T47D (cell line): ENCODE results near the gene AGPAT1.

ENCODE experiments used
- DNase-seq, 2 experiments: peaks; one replicate each; pipeline versions ENCODE4 v3.0.0 to v3.0.0-alpha.2; 2011 to 2012; ENCODE audit warnings: low read depth in 1 of 2, low spot score in 1 of 2
- JUND ChIP-seq: IDR thresholded peaks from 2 replicates; pipeline ENCODE4 v1.6.1; 2012; ENCODE audit warnings: low read depth
- in situ Hi-C: cut with HindIII; loops from 2 replicates; pipeline ENCODE4 v1.10.0; 2016; ENCODE audit warnings: low sequenced_read_pairs, low pct_unique_long_range_greater_than_20kb

The AGPAT1 gene

DNA sequence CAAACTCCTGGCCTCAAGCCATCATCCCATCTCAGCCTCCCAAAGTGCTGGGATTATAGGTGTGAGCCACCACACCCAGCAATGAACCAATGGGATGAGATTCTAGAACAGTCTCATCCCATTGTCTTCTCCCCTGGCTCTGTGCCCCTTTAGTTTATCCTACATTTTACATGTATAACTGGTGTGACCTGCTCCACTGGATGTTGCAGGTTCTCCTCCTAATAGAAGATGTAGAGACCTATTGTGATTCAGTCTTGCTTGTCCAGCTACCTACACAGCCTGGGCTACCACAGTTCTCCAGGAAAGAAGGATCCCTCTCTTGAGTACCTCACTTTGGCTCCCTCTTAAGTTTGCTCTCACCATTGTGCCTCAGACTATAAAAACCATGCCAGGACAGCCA, 43.8 kb downstream of the AGPAT1 start:
- DNase-seq, result peak in 1 of 2 experiments; percentile 86
- TF ChIP-seq JUND, result no peak
- in situ Hi-C loops, result no loop called here

GRCh38 chr6:32131439-32131948, 44.4 kb downstream of the AGPAT1 start:
- no peak for DNase-seq
- no peak for TF ChIP-seq JUND
- in situ Hi-C loops, result no loop called here

DNA sequence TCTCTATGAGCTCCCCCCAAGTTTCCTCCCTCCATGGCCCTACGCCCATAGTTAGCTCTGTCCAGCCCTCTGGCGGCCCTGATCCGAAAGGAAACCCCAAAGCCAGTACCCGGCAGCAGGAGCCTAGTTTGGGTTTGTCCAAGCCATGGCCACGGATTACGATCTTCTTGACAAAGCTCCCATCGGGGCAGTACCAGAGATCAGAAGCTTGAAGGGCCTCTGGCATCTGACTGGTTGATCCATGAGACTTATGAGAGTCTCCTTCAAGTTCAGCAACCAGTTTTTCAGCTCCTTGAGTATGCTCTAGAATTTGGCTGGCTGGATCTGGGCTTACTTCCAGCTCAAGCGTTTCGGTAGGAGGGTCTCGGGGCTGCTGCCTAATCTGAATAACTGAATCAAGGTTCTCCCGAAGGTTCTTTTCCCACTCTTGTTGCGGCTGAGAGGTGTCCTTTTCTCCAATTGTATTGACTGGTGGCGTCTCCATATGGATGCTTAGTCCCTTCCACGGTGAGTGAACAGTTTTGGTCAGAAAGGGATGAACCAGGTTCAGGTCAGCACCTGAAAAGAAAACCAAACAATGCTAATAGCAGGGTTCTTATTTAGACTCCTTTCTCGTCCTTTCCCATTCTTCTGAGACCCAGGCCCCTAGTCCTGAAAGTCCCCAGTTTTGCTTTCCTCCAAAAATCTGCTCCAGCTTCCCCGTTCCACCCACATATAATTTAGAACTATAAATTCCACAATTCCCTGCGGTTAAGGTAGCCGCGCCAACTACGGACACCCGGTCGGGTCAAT, 46.4 kb downstream of the AGPAT1 start:
- in situ Hi-C loops, result no loop called here
- DNase-seq, result no peak
- TF ChIP-seq JUND, result no peak

- in situ Hi-C loops, result no loop called here
- TF ChIP-seq JUND, result no peak
- no peak for DNase-seq
Observed at GRCh38 chr6:32128751-32129296, 47.1 kb downstream of the AGPAT1 start.

DNA sequence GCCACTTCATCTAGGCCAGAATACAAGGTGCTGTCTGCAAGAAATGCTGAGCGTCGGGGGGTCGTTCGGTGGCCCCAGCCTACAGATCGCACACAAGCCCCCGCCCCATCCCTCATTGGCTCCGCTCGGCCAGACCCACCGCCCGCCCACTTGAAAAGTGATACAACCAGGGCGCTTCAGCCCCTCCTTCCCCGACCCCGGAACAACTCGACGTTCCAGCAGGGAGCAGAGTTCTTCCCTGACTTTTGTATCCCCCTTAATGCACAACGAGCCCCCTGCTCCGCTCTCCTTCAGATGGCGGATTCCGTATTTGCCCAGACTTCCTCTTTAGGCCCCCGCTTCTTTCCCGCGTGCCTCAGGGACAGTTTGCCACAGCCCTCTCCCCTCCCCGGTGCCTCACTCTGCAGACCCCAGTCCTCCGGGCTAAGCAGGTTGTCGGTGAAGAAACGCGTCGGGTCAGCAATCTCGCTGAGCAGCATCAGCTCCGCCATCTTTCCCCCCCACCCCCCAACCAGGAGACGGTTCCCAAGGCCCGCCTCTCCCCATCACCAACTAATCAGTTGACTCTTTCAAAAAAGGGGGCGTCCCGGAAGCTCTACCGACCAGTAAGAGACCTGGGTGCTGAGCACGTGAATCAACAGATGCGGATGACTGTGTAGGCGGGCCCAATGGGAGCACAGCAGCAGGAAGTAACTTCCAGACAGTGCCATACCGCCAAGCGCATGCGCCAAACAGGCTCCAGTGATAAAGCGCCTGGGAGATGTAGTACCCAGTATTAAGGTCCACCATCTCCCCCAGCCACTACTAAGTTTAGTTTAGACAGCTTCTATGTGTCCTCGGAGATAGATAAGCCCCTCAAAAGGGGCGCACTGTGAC, 47.9 kb downstream of the AGPAT1 start, which contains the start of gene ATF6B:
ATF6B (minus strand) TSS at position 530 of the 876 bp plus-strand sequence; CDS start at position 491, 39 bp downstream.
- DNase-seq, result peak; percentile 96 to 100
- TF ChIP-seq JUND, result no peak
- in situ Hi-C loops, result no loop called here

- in situ Hi-C loops, result no loop called here
Observed at GRCh38 chr6:32127409-32127716, 48.5 kb downstream of the AGPAT1 start.

DNA sequence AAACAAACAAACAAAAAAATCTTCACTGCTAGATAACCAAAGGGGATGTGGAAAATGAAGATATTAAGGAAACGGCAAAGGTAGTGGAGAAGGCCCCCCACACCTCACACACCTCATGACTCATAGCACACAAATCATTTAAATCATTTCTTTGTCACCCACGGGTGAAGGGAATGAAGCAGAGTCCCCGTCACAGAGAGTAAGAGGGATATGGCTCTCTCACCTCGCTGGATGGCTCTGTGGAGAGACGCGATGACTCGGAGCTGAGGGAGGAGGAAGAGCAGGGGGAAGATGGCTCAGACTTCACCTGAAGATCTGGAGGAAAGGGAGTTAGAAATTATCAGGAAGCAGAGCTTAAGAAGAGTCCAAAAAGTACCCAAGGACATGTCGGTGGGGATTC, 49.0 kb downstream of the AGPAT1 start:
- no peak for DNase-seq
- TF ChIP-seq JUND, result no peak
- in situ Hi-C loops, result no loop called here

More at GRCh38 chr6:32127409-32127716, 48.5 kb downstream of the AGPAT1 start:
- no peak for DNase-seq
- no peak for TF ChIP-seq JUND

DNA sequence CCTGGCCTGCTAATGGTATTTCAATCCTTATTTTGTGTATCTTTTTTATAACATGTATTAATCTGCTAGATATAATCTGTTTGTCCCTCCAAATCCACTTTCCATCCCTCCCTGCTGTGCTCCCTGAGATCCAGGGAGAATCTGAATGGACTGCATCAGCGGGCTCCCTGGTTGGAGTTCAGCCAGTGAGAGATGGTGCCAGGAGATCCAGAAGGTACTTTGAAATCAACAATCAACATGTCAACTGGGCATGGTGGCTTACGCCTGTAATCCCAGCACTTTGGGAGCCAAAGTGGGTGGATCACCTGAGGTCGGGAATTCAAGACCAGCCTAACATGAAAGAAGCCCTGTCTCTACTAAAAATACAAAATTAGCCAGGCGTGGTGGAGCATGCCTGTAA, 52.2 kb downstream of the AGPAT1 start:
- in situ Hi-C loops, result no loop called here

DNA sequence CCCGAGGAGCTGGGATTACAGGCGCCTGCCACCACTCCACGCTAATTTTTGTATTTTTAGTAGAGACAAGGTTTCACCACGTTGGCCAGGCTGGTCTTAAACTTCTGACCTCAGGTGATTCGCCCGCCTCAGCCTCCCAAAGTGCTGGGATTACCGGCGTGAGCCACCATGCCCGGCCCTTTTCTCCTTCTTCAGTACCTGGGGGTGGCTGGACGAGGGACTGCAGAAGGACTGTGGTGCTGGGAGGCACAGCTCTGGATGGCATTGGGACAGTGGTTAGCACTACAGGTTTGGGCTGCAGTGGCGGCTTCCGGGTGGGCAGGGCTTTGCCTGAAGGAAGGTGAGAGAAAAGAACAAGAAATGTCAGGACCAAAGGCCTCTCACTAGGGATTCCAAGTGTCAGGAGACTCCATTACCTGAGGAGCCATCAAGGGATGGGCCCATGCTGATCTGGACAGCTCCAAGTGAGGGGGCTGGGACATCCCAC, 55.3 kb downstream of the AGPAT1 start:
- in situ Hi-C loops, result no loop called here
- no peak for TF ChIP-seq JUND

More for the DNA sequence above, 52.2 kb downstream of the AGPAT1 start:
- no peak for TF ChIP-seq JUND
- DNase-seq, result no peak

DNA sequence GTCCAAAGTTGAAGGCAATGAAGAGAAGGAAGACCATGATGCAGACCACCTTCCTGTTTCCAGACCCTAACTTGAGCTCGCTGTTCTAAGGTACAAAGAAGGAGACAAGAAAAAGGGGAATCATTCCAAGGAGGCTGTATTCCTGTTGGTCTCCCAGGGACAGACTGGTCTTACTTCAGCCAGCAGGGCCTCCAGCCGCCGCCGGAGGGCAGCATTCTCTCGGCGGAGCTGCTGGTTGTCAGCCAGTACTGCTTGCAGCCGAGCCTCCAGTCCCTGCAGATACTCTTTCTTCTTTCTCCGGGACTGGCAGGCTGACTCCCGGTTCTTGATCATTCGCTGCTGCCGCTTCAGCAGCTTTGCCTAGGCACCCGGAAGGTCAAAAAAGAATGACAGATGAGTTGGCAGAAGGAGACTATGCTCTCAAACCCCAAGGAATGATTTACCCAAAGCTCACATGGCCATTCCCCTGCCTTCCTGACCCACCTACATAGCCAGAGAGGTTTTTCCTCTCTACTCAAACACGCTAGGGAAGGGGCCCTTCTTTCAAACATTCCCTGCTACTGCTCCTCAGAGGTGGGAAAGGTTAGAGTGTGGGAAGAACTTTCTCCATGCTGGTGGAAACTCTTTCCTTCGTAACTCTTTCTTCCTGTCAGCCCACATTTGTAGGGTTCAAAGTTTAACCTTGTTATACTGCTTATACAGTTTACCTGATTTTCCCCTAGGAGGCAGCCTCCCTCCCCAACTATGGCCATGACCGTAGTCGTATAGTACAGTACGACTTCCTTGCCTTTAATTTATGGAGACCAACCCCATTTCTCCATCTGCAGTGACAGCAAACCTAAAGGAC, 56.9 kb downstream of the AGPAT1 start:
- in situ Hi-C loops, result no loop called here
- TF ChIP-seq JUND, result no peak
- DNase-seq, result peak; percentile 80 to 88

More for the DNA sequence above, 55.3 kb downstream of the AGPAT1 start:
- no peak for DNase-seq
